Nephron (organoid): Measurements from ENCODE around the gene PHLPP1.

Source experiments
- H3K27ac Mint-ChIP-seq, 3 experiments: 2 replicates each; pipeline ENCODE4 v1.8.0; 2020; ENCODE audit warnings: mixed read lengths in 3 of 3, mild to moderate bottlenecking in 2 of 3, moderate library complexity in 1 of 3
- H3K27me3 Mint-ChIP-seq: 2 replicates; pipeline ENCODE4 v1.8.0; 2021; ENCODE audit warnings: low read depth, mild to moderate bottlenecking, moderate library complexity, mixed read lengths
- H3K36me3 Mint-ChIP-seq: 2 replicates; pipeline ENCODE4 v1.8.0; 2020; ENCODE audit warnings: low read depth, mixed read lengths
- H3K4me1 Mint-ChIP-seq: 2 replicates; pipeline ENCODE4 v1.8.0; 2020; ENCODE audit warnings: mixed read lengths
- H3K4me3 Mint-ChIP-seq, 3 experiments: 2 replicates each; pipeline ENCODE4 v1.8.0; 2020; ENCODE audit warnings: mild to moderate bottlenecking in 3 of 3, mixed read lengths in 3 of 3, moderate library complexity in 2 of 3
- H3K9me3 Mint-ChIP-seq: 2 replicates; pipeline ENCODE4 v1.8.0; 2020; ENCODE audit warnings: mixed read lengths
- CTCF ChIP-seq, 3 experiments: fragments of 200-600 bp; sonication (generic); IDR thresholded peaks; one replicate each; pipeline ENCODE4 v1.5.0; 2021; ENCODE audit warnings: antibody characterized with exemption in 3 of 3; ENCODE audit not compliant: unreplicated experiment in 3 of 3

The PHLPP1 gene

GRCh38 chr18:62950246-62950645 is 234.9 kb downstream of the PHLPP1 start:
- Mint-ChIP-seq H3K4me1 (no peaks in the 10 kb centered on the region), H3K9me3 (no peaks in the 10 kb centered on the region), H3K4me3 (no peak overlapping the region), H3K36me3 (peaks cover 29% of the 10 kb centered on the region), H3K27ac (no peak overlapping the region), H3K27me3 (no peaks in the 10 kb centered on the region)
- no peak for TF ChIP-seq CTCF (IDR thresholded peaks at IDR 0.05; ENCODE audit: unreplicated experiment in 3 of 3)

GRCh38 chr18:62952807-62953206 is 237.5 kb downstream of the PHLPP1 start:
- no peak overlapping the region for H3K27ac Mint-ChIP-seq
- H3K9me3 Mint-ChIP-seq: no peaks in the 10 kb centered on the region
- TF ChIP-seq CTCF (IDR thresholded peaks at IDR 0.05; ENCODE audit: unreplicated experiment in 3 of 3): no peak
- peaks cover 21% of the 10 kb centered on the region for H3K36me3 Mint-ChIP-seq
- H3K4me1 Mint-ChIP-seq: no peaks in the 10 kb centered on the region
- no peaks in the 10 kb centered on the region for H3K27me3 Mint-ChIP-seq
- no peak overlapping the region for H3K4me3 Mint-ChIP-seq

- Mint-ChIP-seq H3K9me3 (no peaks in the 10 kb centered on the region), H3K4me1 (no peaks in the 10 kb centered on the region)
- TF ChIP-seq CTCF (IDR thresholded peaks at IDR 0.05; ENCODE audit: unreplicated experiment in 3 of 3): no peak
Measured at GRCh38 chr18:62953663-62954062, 238.3 kb downstream of the PHLPP1 start.

GRCh38 chr18:62954366-62954765 is 239.0 kb downstream of the PHLPP1 start:
- Mint-ChIP-seq H3K27me3 (no peaks in the 10 kb centered on the region), H3K36me3 (peaks cover 23% of the 10 kb centered on the region), H3K4me1 (no peaks in the 10 kb centered on the region), H3K9me3 (no peaks in the 10 kb centered on the region), H3K27ac (no peak overlapping the region), H3K4me3 (no peak overlapping the region)
- TF ChIP-seq CTCF (IDR thresholded peaks at IDR 0.05; ENCODE audit: unreplicated experiment in 3 of 3): no peak

More at GRCh38 chr18:62953663-62954062, 238.3 kb downstream of the PHLPP1 start:
- H3K4me3 Mint-ChIP-seq: no peak overlapping the region
- no peaks in the 10 kb centered on the region for H3K27me3 Mint-ChIP-seq
- no peak overlapping the region for H3K27ac Mint-ChIP-seq
- peaks cover 19% of the 10 kb centered on the region for H3K36me3 Mint-ChIP-seq

GRCh38 chr18:62957885-62958472 is 242.6 kb downstream of the PHLPP1 start:
- TF ChIP-seq CTCF (IDR thresholded peaks at IDR 0.05; ENCODE audit: unreplicated experiment in 3 of 3): peak; percentile 13 to 32 (median 27)
- peaks cover 13% of the 10 kb centered on the region for H3K36me3 Mint-ChIP-seq
- H3K27me3 Mint-ChIP-seq: no peaks in the 10 kb centered on the region

GRCh38 chr18:62959481-62959880 is 244.1 kb downstream of the PHLPP1 start:
- no peaks in the 10 kb centered on the region for H3K9me3 Mint-ChIP-seq
- no peak overlapping the region for H3K4me3 Mint-ChIP-seq
- no peak for TF ChIP-seq CTCF (IDR thresholded peaks at IDR 0.05; ENCODE audit: unreplicated experiment in 3 of 3)
- no peak overlapping the region for H3K27ac Mint-ChIP-seq
- H3K36me3 Mint-ChIP-seq: peaks cover 27% of the 10 kb centered on the region
- H3K27me3 Mint-ChIP-seq: no peaks in the 10 kb centered on the region
- no peaks in the 10 kb centered on the region for H3K4me1 Mint-ChIP-seq

More at GRCh38 chr18:62957885-62958472, 242.6 kb downstream of the PHLPP1 start:
- no peak overlapping the region for H3K4me3 Mint-ChIP-seq
- H3K9me3 Mint-ChIP-seq: no peaks in the 10 kb centered on the region
- H3K27ac Mint-ChIP-seq: no peak overlapping the region
- no peaks in the 10 kb centered on the region for H3K4me1 Mint-ChIP-seq
